ENCODE data around the gene HNRNPL. TPM values are rescaled to one million over a fixed set of nuclear protein-coding genes. Genes with fewer than 3 reads are reported as not detected.

The HNRNPL gene
- total and polyA plus RNA-seq, 9 of the 15 experiments (the other 6 are each of a cell fraction or from before 2014, with no cell fraction given): 39.5 to 610 (median 299) TPM

DNA sequence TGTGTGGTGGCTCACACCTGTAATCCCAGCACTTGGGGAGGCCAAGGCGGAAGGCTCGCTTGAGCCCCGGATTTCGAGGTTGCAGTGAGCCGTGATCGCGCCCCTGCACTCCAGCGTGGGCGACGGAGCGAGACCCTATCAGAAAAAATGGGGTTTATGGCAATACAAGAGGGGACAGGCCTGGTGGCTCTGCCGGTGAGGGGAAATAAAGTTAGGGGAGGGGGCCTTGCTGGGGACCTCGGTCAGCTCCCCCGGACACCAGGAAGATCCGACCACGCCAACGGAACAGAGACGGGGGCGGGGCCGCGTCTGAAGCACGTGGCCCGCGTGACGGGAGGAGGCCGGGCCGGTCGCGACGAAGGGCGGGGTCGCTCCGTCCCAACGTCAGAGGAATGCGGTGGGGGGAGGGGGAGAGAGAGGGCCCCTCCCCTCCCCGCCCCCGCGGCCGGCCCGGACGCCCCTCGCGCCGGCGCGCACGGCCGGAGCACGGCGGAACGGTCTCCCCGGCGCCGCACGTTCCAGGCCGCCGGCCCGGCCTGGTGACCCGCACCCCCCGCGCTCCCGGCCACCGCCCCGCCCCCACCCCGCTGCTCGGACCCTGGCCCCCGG lies 1.9 kb upstream of the HNRNPL start (continued):
- TF ChIP-seq, protein P1, sequence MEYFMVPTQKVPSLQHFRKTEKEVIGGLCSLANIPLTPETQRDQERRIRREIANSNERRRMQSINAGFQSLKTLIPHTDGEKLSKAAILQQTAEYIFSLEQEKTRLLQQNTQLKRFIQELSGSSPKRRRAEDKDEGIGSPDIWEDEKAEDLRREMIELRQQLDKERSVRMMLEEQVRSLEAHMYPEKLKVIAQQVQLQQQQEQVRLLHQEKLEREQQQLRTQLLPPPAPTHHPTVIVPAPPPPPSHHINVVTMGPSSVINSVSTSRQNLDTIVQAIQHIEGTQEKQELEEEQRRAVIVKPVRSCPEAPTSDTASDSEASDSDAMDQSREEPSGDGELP (CRISPR knock-in tag; IDR thresholded peaks at IDR 0.05; ENCODE audit: borderline replicate concordance): peak; percentile 61; the same call in 1 of the 2 replicates
- TF ChIP-seq MCM2 (IDR thresholded peaks at IDR 0.05; ENCODE audit: low read depth) (no peak), SRSF1 (IDR thresholded peaks at IDR 0.05; ENCODE audit: low read depth, low read length) (no peak), ZNF766 (CRISPR knock-in tag; conservative IDR thresholded peaks at IDR 0.05) (0 out of 2 replicates have a peak, but pooled peaks have one; percentile 15), MYBL2 (IDR thresholded peaks at IDR 0.05; ENCODE audit: low read depth) (no peak), MYBL2 (CRISPR knock-in tag; IDR thresholded peaks at IDR 0.05; ENCODE audit: borderline replicate concordance) (no peak), ZNF589 (CRISPR knock-in tag; IDR thresholded peaks at IDR 0.05; ENCODE audit: low read depth) (no peak), ZC3H4 (CRISPR knock-in tag; IDR thresholded peaks at IDR 0.05; ENCODE audit: borderline replicate concordance) (no peak), ZNF3 (CRISPR knock-in tag; IDR thresholded peaks at IDR 0.05) (no peak), MEF2D (tag; conservative IDR thresholded peaks at IDR 0.05; ENCODE audit: low read depth) (no peak), EWSR1 (IDR thresholded peaks at IDR 0.05; ENCODE audit: borderline replicate concordance, low read depth, partially characterized antibody) (no peak), ZC3H8 (IDR thresholded peaks at IDR 0.05) (no peak), ZNF668 (CRISPR knock-in tag; IDR thresholded peaks at IDR 0.05) (no peak), ZNF764 (CRISPR knock-in tag; IDR thresholded peaks at IDR 0.05; ENCODE audit: low read depth) (no peak), BRD4 (IDR thresholded peaks at IDR 0.05) (no peak), FOXK1 (CRISPR knock-in tag; IDR thresholded peaks at IDR 0.05; ENCODE audit: borderline replicate concordance) (no peak)
- TF ChIP-seq, protein P2, sequence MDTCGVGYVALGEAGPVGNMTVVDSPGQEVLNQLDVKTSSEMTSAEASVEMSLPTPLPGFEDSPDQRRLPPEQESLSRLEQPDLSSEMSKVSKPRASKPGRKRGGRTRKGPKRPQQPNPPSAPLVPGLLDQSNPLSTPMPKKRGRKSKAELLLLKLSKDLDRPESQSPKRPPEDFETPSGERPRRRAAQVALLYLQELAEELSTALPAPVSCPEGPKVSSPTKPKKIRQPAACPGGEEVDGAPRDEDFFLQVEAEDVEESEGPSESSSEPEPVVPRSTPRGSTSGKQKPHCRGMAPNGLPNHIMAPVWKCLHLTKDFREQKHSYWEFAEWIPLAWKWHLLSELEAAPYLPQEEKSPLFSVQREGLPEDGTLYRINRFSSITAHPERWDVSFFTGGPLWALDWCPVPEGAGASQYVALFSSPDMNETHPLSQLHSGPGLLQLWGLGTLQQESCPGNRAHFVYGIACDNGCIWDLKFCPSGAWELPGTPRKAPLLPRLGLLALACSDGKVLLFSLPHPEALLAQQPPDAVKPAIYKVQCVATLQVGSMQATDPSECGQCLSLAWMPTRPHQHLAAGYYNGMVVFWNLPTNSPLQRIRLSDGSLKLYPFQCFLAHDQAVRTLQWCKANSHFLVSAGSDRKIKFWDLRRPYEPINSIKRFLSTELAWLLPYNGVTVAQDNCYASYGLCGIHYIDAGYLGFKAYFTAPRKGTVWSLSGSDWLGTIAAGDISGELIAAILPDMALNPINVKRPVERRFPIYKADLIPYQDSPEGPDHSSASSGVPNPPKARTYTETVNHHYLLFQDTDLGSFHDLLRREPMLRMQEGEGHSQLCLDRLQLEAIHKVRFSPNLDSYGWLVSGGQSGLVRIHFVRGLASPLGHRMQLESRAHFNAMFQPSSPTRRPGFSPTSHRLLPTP (IDR thresholded peaks at IDR 0.05; ENCODE audit: borderline replicate concordance, extremely low read depth, insufficient read length): no peak
- TF ChIP-seq, protein P3, sequence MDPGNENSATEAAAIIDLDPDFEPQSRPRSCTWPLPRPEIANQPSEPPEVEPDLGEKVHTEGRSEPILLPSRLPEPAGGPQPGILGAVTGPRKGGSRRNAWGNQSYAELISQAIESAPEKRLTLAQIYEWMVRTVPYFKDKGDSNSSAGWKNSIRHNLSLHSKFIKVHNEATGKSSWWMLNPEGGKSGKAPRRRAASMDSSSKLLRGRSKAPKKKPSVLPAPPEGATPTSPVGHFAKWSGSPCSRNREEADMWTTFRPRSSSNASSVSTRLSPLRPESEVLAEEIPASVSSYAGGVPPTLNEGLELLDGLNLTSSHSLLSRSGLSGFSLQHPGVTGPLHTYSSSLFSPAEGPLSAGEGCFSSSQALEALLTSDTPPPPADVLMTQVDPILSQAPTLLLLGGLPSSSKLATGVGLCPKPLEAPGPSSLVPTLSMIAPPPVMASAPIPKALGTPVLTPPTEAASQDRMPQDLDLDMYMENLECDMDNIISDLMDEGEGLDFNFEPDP (CRISPR knock-in tag; IDR thresholded peaks at IDR 0.05): no peak
- TF ChIP-seq, protein P4, sequence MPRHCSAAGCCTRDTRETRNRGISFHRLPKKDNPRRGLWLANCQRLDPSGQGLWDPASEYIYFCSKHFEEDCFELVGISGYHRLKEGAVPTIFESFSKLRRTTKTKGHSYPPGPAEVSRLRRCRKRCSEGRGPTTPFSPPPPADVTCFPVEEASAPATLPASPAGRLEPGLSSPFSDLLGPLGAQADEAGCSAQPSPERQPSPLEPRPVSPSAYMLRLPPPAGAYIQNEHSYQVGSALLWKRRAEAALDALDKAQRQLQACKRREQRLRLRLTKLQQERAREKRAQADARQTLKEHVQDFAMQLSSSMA (CRISPR knock-in tag; IDR thresholded peaks at IDR 0.05): peak; percentile 54; the same call in 1 of the 2 replicates
- TF ChIP-seq, protein P5, sequence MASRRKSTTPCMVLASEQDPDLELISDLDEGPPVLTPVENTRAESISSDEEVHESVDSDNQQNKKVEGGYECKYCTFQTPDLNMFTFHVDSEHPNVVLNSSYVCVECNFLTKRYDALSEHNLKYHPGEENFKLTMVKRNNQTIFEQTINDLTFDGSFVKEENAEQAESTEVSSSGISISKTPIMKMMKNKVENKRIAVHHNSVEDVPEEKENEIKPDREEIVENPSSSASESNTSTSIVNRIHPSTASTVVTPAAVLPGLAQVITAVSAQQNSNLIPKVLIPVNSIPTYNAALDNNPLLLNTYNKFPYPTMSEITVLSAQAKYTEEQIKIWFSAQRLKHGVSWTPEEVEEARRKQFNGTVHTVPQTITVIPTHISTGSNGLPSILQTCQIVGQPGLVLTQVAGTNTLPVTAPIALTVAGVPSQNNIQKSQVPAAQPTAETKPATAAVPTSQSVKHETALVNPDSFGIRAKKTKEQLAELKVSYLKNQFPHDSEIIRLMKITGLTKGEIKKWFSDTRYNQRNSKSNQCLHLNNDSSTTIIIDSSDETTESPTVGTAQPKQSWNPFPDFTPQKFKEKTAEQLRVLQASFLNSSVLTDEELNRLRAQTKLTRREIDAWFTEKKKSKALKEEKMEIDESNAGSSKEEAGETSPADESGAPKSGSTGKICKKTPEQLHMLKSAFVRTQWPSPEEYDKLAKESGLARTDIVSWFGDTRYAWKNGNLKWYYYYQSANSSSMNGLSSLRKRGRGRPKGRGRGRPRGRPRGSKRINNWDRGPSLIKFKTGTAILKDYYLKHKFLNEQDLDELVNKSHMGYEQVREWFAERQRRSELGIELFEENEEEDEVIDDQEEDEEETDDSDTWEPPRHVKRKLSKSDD (conservative IDR thresholded peaks at IDR 0.05; ENCODE audit: low read length): no peak
